HG03354 (cell line): ENCODE measurements around the gene SNX32.

Experiments used
- ATAC-seq: cut with Tn5 transposase; IDR thresholded peaks from one replicate; pipeline ENCODE4 v1.9.1; 2021; ENCODE audit warnings: mild to moderate bottlenecking; ENCODE audit not compliant: unreplicated experiment, poor library complexity, severe bottlenecking

SNX32 gene

DNA sequence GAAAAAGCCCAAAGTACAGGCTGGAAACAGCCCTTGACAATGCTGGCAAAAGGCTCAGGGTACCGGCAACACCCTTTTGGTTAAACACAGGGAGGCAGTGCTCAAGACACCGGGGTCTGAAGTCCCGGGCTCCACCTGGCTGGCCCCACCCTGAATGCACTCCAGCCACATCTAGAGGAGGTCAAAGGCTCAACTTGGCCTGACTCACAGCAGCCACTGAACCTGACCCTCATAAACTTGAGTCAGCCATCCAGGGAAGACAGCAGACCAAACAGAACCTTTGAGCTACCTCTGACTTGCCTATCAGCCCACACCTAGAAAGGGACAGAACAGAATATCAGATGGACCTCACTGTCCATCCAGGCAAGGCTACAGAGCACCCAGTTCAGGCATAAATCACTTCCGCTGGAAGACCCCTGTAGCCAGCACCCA is 20.4 kb downstream of the SNX32 start:
- no peak for ATAC-seq

GRCh38 chr11:65854852-65855837 is 21.4 kb downstream of the SNX32 start:
- ATAC-seq: no peak

DNA sequence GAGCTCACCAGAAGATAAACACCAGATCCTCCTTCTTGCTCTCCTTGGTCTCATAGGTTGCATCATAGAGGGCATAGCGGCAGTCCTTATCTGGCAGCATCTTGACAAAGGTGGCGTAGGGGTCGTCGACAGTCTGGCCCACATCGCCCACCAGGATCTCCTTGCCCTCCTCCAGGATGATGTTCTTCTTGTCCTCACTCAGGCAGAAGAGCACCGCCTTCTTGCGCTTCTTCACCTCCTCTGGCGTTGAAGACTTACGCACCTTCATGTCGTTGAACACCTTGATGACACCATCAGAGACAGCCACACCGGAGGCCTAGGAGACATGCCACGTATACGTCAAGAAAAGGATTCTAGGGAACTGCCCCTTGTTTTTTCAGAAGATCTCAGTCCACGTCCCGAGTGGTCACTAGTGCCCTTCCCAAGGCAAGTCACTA is 22.2 kb downstream of the SNX32 start:
- no peak for ATAC-seq

DNA sequence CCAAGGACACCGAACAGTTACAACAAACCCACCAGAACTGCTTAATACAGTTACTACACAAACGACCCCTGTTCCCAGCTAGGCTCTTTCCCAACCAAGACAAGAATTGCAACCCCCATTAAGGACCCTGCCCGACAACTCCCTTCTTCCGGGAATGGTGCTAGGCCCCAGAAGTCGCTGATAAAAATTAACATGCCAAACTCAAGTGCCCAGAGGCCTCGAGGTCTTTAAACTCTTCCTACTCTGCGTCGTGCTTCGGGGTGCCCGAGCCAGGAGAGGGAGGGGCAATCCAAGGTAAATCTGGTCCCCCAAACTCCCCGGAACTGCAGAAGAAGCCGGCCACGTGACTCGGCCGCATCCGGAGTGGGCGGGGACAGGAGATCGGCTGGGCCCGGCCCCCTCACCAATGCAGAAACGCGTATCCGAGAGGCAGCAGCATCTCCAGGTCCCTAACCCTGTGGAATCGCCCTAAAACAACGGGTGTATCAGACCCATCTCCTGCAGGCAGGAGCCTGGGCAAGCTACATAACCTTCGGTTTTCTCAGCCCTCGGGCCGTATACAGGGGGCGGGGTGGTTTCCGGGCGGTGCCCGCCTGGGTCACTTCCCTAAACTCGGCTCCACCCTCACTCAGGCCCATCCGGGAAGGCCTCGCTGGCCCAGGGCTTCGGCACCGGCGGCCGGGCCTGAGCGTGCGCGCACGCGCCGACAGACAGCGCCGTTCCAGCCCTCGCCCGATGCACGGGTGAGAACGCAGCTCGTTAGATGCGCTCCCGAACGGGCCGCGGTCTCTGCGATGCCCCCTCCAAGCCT is 23.1 kb downstream of the SNX32 start:
- peak; percentile 35 for ATAC-seq

- ATAC-seq: no peak
Observed at GRCh38 chr11:65857500-65857852, 23.7 kb downstream of the SNX32 start.

- peak; percentile 53 for ATAC-seq
Observed at GRCh38 chr11:65857853-65858680, 24.3 kb downstream of the SNX32 start, which contains the start of gene CFL1. Gene CFL1, minus strand, starts transcription at chr11:65858180. Its CDS starts 81 bp downstream, at chr11:65858099.

GRCh38 chr11:65858681-65859087 is 24.9 kb downstream of the SNX32 start:
- no peak for ATAC-seq

GRCh38 chr11:65859095-65859811 is 25.5 kb downstream of the SNX32 start:
- peak; percentile 55 for ATAC-seq

DNA sequence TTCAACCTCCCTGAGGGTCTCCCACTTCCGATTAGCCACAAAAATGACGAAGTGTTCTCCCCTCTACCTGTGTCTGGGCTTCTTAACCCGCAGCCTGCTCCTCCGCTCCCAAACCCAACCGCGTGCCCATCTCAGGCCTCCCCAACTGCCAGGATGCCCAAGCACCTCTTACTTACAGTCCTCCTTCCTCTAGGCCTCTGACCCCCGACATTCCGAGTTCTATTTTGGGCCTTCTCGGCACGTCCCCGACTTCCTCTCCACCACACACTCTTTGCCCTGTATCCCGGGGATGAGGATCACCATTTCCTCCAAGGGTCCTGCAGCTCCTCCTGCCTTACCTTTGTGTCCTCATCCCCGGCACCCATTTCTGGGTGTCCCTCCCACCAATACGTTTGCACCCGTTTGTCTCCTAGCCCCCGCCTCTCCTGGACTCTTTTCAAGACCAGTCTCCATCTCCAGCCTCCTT is 26.1 kb downstream of the SNX32 start:
- ATAC-seq: no peak

DNA sequence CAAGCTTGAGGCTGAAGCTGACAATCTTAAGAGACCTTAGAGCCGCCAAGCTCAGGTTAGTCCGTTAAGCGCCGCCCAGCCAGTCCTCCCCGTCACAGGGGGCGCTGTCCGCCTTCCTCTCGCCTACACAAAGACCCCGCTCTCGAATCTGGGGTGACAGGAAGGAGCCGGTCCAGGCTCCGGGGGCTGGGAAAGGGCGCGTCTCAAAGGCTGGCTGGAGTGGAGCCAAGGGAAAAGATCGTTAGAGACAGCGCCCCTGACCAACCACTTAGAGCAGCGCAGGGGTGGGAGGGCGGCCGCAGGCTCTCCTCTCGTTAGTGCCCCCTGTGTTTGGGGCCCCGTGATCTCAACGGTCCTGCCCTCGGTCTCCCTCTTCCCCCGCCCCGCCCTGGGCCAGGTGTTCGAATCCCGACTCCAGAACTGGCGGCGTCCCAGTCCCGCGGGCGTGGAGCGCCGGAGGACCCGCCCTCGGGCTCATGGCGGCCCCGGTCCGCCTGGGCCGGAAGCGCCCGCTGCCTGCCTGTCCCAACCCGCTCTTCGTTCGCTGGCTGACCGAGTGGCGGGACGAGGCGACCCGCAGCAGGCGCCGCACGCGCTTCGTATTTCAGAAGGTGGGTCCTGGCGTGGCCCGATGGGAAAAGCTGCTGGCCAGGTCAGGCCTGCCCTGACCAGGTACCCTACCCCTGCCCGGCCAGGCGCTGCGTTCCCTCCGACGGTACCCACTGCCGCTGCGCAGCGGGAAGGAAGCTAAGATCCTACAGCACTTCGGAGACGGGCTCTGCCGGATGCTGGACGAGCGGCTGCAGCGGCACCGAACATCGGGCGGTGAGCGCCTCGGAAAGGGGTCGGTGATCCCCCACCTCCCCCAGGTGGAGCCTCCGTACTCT is 26.8 kb downstream of the SNX32 start, which contains the start of gene MUS81:
TSS of gene MUS81 (plus strand) at position 156 of the 887 bp plus-strand sequence. CDS start at position 477, 321 bp downstream.
- ATAC-seq: peak; percentile 35

- no peak for ATAC-seq
Observed at GRCh38 chr11:65861165-65861505, 27.4 kb downstream of the SNX32 start.

DNA sequence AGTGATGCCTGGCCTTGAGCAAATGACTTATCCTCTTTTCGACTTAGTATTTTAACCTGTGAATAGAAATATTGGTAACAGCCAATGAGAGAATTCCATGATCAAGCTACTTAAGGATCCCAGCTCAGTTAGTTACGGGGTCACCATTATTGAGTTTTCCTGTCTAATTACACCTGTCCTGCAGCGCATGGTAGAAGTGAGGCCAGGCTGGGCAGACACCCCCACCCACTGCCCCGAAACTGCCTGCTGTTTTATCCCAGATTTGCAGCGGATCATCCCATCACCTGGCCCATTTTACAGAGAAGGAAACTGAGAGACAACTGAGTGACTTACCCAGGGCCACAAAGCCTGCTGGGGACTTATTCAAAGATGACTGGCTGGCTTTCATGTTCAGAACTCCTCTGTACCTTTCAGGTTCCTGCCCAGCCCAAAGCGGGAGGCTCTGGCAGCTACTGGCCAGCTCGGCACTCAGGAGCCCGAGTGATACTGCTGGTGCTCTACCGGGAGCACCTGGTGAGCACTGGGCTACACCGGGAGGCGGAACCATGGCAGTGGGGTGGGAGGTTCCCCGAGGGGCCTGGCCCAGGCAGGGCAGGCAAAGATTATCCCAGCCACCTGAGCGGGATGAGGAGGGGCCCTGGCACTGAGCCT is 27.9 kb downstream of the SNX32 start:
- ATAC-seq: no peak

GRCh38 chr11:65862191-65862735 is 28.5 kb downstream of the SNX32 start:
- no peak for ATAC-seq

DNA sequence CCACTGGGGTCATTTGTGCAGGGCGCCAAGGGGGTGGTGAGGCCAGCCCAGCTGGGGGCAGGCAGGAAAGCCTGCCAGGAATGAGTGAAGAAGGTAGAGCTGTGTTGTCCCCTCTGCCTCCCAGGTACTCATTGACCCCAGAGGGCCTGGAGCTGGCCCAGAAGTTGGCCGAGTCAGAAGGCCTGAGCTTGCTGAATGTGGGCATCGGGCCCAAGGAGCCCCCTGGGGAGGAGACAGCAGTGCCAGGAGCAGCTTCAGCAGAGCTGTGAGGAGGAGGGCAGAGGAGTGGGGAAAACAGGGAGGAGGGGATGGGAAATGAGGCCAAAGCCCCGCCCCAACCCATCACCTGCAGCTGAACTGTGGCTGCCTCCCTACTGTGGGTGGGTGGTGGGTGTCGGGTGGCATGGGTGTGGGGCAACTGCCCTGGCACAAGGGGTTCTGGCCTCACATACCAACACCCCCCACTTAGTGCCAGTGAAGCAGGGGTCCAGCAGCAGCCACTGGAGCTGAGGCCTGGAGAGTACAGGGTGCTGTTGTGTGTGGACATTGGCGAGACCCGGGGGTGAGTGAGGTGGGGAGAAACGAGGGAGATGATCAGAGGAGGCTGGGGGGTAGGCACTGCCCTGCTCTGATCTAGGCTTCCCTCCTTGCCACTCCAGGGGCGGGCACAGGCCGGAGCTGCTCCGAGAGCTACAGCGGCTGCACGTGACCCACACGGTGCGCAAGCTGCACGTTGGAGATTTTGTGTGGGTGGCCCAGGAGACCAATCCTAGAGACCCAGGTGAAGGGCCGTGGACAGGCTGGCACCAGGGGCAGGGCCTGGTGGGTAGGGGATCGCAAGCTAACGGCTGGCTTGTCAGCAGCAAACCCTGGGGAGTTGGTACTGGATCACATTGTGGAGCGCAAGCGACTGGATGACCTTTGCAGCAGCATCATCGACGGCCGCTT is 29.5 kb downstream of the SNX32 start:
- ATAC-seq: no peak

DNA sequence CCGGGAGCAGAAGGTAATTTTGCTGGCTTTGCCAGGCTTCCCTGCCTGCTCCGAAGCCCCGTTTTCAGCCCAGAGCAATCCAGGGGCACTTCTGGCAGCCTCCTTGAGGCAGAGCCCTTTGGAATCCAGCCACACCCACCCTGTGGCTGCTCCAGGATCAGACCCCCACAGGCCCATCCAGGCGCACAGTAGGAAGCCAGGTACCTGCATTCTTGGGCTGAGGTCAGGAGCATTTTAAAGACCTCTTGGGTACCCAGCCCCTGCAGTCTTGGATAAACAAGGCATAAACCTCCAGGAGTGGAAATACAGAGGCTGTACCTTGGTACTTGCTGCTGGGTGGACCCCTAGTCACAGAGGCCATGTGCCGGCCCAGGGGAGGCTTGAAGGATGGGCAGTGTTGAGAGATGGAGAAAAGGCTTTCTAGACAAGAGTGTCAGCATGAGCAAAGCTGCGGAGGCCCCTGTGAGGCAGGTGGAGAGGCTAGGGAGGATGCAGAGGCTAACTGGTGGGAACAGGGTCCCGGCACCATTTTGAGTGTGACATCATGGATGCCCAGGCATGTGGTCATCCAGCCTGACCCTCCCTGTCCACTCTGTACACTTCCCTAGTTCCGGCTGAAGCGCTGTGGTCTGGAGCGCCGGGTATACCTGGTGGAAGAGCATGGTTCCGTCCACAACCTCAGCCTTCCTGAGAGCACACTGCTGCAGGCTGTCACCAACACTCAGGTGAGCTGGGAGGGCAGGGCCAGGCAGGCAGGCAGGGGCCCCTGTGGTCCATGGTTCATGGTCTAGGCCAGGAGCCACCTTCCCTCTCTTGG is 30.3 kb downstream of the SNX32 start:
- ATAC-seq: no peak
